ENCODE results near the gene PTPRN2.

Gene PTPRN2

GRCh38 chr7:158479021-158479663, 108.5 kb downstream of the PTPRN2 start:
- peak; percentile 36 for DNase-seq (ENCODE audit: low read depth)
- TF ChIP-seq CTCF (conservative IDR thresholded peaks at IDR 0.05; ENCODE audit: low read depth, low read length), result no peak
- no peak overlapping the region for H3K4me3 ChIP-seq (ENCODE audit: low read depth, low read length)

GRCh38 chr7:158477866-158478265, 109.8 kb downstream of the PTPRN2 start:
- no peak for DNase-seq (ENCODE audit: low read depth)
- no peak overlapping the region for H3K4me3 ChIP-seq (ENCODE audit: low read depth, low read length)
- no peak for TF ChIP-seq CTCF (conservative IDR thresholded peaks at IDR 0.05; ENCODE audit: low read depth, low read length)

- TF ChIP-seq CTCF (conservative IDR thresholded peaks at IDR 0.05; ENCODE audit: low read depth, low read length), result no peak
- no peak overlapping the region for H3K4me3 ChIP-seq (ENCODE audit: low read depth, low read length)
- no peak for DNase-seq (ENCODE audit: low read depth)
These were observed 111.2 kb downstream of the PTPRN2 start for GRCh38 chr7:158476331-158476932.

- H3K4me3 ChIP-seq (ENCODE audit: low read depth, low read length), result no peak overlapping the region
- DNase-seq (ENCODE audit: low read depth), result no peak
- no peak for TF ChIP-seq CTCF (conservative IDR thresholded peaks at IDR 0.05; ENCODE audit: low read depth, low read length)
These were observed 112.0 kb downstream of the PTPRN2 start for GRCh38 chr7:158475679-158476052.

GRCh38 chr7:158475036-158475678, 112.5 kb downstream of the PTPRN2 start:
- no peak overlapping the region for H3K4me3 ChIP-seq (ENCODE audit: low read depth, low read length)
- TF ChIP-seq CTCF (conservative IDR thresholded peaks at IDR 0.05; ENCODE audit: low read depth, low read length), result no peak
- no peak for DNase-seq (ENCODE audit: low read depth)

GRCh38 chr7:158474488-158474887, 113.1 kb downstream of the PTPRN2 start:
- no peak for DNase-seq (ENCODE audit: low read depth)
- TF ChIP-seq CTCF (conservative IDR thresholded peaks at IDR 0.05; ENCODE audit: low read depth, low read length), result no peak
- no peak overlapping the region for H3K4me3 ChIP-seq (ENCODE audit: low read depth, low read length)

Data from choroid plexus epithelial cell (primary cell).